Peyer's patch (tissue), 4 donors: Measurements from ENCODE around the gene HACD1. TPM values are rescaled to one million over a fixed set of nuclear protein-coding genes. Genes with fewer than 3 reads are reported as not detected.

Experiments
- DNase-seq, 3 donors: peaks; one replicate each; pipeline ENCODE4 v3.0.0-alpha.2; 2017 to 2019
- H3K27ac ChIP-seq, 4 donors: fragments of 200-600 bp; sonication (generic); one replicate each; pipeline ENCODE4 v1.5.1; 2016 to 2019
- H3K27me3 ChIP-seq, 2 donors: fragments of 200-600 bp; sonication (generic); one replicate each; pipeline ENCODE4 v1.5.1; 2019
- H3K36me3 ChIP-seq, 3 donors: fragments of 200-600 bp; sonication (generic); one replicate each; pipeline ENCODE4 v1.5.1; 2016 to 2019
- H3K4me1 ChIP-seq, 4 donors: fragments of 200-600 bp; sonication (generic); one replicate each; pipeline ENCODE4 v1.5.1; 2016 to 2019
- H3K4me3 ChIP-seq, 4 donors: fragments of 200-600 bp; sonication (generic); 1 replicate in 3 of 4; 2 replicates in 1 of 4; pipeline ENCODE4 v1.5.1; 2016 to 2019; ENCODE audit warnings: mild to moderate bottlenecking in 1 of 4
- H3K9me3 ChIP-seq, 4 donors: fragments of 200-600 bp; sonication (generic); one replicate each; pipeline ENCODE4 v1.5.1; 2016 to 2019; ENCODE audit warnings: mild to moderate bottlenecking in 1 of 4
- POLR2A ChIP-seq, 2 donors: fragments of 450-650 bp; IDR thresholded peaks; one replicate each; pipeline ENCODE4 v1.5.1; 2017; ENCODE audit warnings: antibody characterized with exemption in 2 of 2, mild to moderate bottlenecking in 2 of 2, moderate library complexity in 2 of 2
- small RNA-seq, 2 donors: library from RNA; depleted of rRNA; stranded (forward); fragments of <200 nt; gene quantifications; one replicate each; pipeline ENCODE3, GENCODE V24; 2016
- total RNA-seq, 4 donors: library from RNA; depleted of rRNA; stranded (reverse); fragments of >200 nt; gene quantifications; one replicate each; pipeline ENCODE4 v1.1.0, GENCODE V29; 2016
- TF ChIP-seq, protein P1 (sequence below), 6 experiments: fragments of 450-650 bp in 4 of 6; fragments of 200-600 bp in 2 of 6; sonication (generic) in 1 of 6; IDR thresholded peaks; one replicate each; pipeline ENCODE4 v1.5.1; 2017 to 2019; ENCODE audit warnings: antibody characterized with exemption in 6 of 6, mild to moderate bottlenecking in 3 of 6, moderate library complexity in 1 of 6

The HACD1 gene
- total RNA-seq, 4 donors from 2014 or later: 1.2 to 5.8 (median 3.7) TPM

DNA sequence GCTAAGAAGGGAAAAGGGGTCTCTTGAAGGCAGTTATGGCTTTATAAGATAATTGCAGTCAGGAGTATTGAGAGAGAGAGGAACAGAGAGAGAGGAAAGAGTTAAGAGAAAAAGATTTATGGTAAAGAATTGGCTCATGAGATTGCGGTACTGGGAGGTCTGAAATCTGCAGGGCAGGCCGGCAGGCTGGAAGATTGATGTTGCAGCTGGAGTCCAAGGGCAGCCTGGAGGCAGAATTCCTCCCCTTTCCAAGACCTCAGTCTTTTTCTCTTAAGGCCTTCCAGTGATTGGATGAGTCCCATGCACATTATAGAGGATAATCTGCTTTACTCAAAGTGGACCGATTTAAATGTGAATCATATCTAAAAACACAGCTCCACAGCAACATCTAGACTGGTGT is 68.4 kb downstream of the HACD1 start:
- no peak for DNase-seq
- H3K36me3 ChIP-seq: no peaks in the 10 kb centered on the region
- H3K4me1 ChIP-seq: no peaks in the 10 kb centered on the region
- H3K4me3 ChIP-seq: no peak overlapping the region
- no peak overlapping the region for H3K27ac ChIP-seq
- no peaks in the 10 kb centered on the region for H3K9me3 ChIP-seq
- no peak for TF ChIP-seq POLR2A (IDR thresholded peaks at IDR 0.05)
- TF ChIP-seq, protein P1, sequence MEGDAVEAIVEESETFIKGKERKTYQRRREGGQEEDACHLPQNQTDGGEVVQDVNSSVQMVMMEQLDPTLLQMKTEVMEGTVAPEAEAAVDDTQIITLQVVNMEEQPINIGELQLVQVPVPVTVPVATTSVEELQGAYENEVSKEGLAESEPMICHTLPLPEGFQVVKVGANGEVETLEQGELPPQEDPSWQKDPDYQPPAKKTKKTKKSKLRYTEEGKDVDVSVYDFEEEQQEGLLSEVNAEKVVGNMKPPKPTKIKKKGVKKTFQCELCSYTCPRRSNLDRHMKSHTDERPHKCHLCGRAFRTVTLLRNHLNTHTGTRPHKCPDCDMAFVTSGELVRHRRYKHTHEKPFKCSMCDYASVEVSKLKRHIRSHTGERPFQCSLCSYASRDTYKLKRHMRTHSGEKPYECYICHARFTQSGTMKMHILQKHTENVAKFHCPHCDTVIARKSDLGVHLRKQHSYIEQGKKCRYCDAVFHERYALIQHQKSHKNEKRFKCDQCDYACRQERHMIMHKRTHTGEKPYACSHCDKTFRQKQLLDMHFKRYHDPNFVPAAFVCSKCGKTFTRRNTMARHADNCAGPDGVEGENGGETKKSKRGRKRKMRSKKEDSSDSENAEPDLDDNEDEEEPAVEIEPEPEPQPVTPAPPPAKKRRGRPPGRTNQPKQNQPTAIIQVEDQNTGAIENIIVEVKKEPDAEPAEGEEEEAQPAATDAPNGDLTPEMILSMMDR (IDR thresholded peaks at IDR 0.05): no peak
- no peaks in the 10 kb centered on the region for H3K27me3 ChIP-seq

DNA sequence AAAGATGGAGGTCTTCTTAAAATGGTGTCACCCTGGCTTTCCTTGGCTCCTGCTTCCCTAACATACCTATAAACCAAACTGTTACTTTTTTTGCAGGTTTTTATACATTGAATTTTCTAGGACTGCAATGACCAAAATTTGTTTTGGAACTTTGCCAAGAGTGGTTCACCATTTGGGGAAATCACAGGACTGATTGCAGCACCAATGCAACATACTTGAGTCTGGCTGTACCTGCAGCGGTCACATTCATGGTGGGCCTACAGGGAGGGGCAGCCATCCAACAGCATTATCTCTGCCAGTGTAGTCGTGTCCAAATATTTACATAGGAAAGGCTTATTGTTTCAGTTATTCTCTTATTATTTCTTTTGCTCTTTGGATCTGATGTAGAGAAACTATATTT is 69.0 kb downstream of the HACD1 start:
- Histone ChIP-seq H3K4me3 (no peak overlapping the region), H3K4me1 (no peaks in the 10 kb centered on the region), H3K27me3 (no peaks in the 10 kb centered on the region), H3K9me3 (no peaks in the 10 kb centered on the region), H3K36me3 (no peaks in the 10 kb centered on the region), H3K27ac (no peak overlapping the region)
- no peak for DNase-seq
- TF ChIP-seq, protein P1 (IDR thresholded peaks at IDR 0.05): no peak
- TF ChIP-seq POLR2A (IDR thresholded peaks at IDR 0.05): no peak

DNA sequence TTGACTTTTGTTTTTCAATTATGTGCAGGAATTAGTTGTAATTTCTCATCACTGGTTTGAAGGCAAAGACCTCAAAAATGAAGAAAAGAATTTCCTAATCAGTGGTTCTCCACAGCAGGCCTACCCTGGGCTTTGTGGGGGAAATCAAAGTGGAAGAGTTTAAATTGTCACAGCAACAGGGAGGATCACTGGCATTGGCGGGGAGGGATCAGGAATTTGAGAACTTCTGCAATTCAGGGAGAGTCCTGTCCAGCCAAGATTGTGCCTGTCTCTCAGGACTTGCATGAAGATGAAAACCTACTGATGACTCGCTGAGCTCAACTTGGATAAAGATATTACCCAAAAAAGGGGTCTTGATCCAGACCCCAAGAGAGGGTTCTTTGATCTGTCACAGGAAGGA is 70.1 kb downstream of the HACD1 start:
- Histone ChIP-seq H3K4me3 (no peak overlapping the region), H3K27ac (no peak overlapping the region), H3K4me1 (no peaks in the 10 kb centered on the region), H3K27me3 (no peaks in the 10 kb centered on the region), H3K36me3 (no peaks in the 10 kb centered on the region), H3K9me3 (no peaks in the 10 kb centered on the region)
- DNase-seq: no peak
- TF ChIP-seq, protein P1 (IDR thresholded peaks at IDR 0.05): no peak
- TF ChIP-seq POLR2A (IDR thresholded peaks at IDR 0.05): no peak

DNA sequence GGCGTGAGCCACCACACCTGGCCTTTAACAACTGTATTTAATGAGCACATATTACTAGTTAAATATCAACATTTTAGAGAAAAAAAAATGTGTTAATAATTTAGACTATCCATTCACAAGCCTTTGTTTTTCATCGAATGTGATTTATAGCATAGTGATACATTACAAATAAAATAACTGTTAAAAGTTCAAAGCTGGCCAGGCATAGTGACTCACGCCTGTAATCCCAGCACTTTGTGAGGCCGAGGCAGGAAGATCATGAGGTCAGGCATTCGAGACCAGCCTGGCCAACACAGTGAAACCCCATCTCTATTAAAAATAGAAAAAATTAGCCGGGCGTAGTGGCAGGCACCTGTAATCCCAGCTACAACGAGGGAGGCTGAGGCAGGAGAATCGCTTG is 72.7 kb downstream of the HACD1 start:
- no peak for TF ChIP-seq POLR2A (IDR thresholded peaks at IDR 0.05)
- TF ChIP-seq, protein P1 (IDR thresholded peaks at IDR 0.05): no peak
- Histone ChIP-seq H3K9me3 (no peaks in the 10 kb centered on the region), H3K27me3 (no peaks in the 10 kb centered on the region), H3K27ac (no peak overlapping the region), H3K36me3 (no peaks in the 10 kb centered on the region), H3K4me1 (no peaks in the 10 kb centered on the region), H3K4me3 (no peak overlapping the region)
- DNase-seq: no peak

Small RNAs within 50 kb of the gene (small RNA-seq; reads per million reads assigned to genes)
- gene AC069542.2: 0 reads per million in 2 donors

Other genes starting within 250 kb of the HACD1 start
- gene ST8SIA6, start 162.8 kb downstream of the HACD1 start, total RNA-seq: not detected
- 10 to 100 TPM in 3 of 4 donors, 1 to 10 TPM in 1; 7.9 to 28.1 (median 16.2) TPM for gene STAM, start 26.8 kb upstream of the HACD1 start, total RNA-seq
- gene TMEM236, start 134.8 kb upstream of the HACD1 start, total RNA-seq: 10 to 100 TPM in 3 of 4 donors, 1 to 10 TPM in 1; 3.3 to 99.1 (median 77.1) TPM
- gene MRC1, start 192.0 kb upstream of the HACD1 start, total RNA-seq: 10 to 100 TPM in 2 of 4 donors, 1 to 10 TPM in 2; 8.1 to 22.0 (median 11.1) TPM